Activated naive CD4-positive, alpha-beta T cell treated with anti-CD3 and anti-CD28 coated beads, Interleukin-2, amount 50 U/mL, for 24 hours (primary cell): ENCODE results near the gene HES1.

ENCODE experiments used
- H3K27ac Mint-ChIP-seq: one replicate; pipeline ENCODE4 v1.8.0; 2021; ENCODE audit warnings: mild to moderate bottlenecking, mixed read lengths
- H3K27me3 Mint-ChIP-seq: one replicate; pipeline ENCODE4 v1.8.0; 2021; ENCODE audit warnings: mixed read lengths
- H3K36me3 Mint-ChIP-seq: one replicate; pipeline ENCODE4 v1.8.0; 2021; ENCODE audit warnings: mixed read lengths
- H3K4me1 Mint-ChIP-seq: one replicate; pipeline ENCODE4 v1.8.0; 2021; ENCODE audit warnings: mixed read lengths
- H3K4me3 Mint-ChIP-seq: one replicate; pipeline ENCODE4 v1.8.0; 2021; ENCODE audit warnings: mild to moderate bottlenecking, mixed read lengths
- H3K9me3 Mint-ChIP-seq: one replicate; pipeline ENCODE4 v1.8.0; 2021; ENCODE audit warnings: mixed read lengths

HES1 gene

GRCh38 chr3:194181612-194182529 is 45.9 kb downstream of the HES1 start:
- no peaks in the 10 kb centered on the region for H3K27me3 Mint-ChIP-seq
- H3K27ac Mint-ChIP-seq, result no peak overlapping the region
- no peaks in the 10 kb centered on the region for H3K36me3 Mint-ChIP-seq
- H3K9me3 Mint-ChIP-seq, result no peaks in the 10 kb centered on the region
- no peaks in the 10 kb centered on the region for H3K4me1 Mint-ChIP-seq
- H3K4me3 Mint-ChIP-seq, result no peak overlapping the region

DNA sequence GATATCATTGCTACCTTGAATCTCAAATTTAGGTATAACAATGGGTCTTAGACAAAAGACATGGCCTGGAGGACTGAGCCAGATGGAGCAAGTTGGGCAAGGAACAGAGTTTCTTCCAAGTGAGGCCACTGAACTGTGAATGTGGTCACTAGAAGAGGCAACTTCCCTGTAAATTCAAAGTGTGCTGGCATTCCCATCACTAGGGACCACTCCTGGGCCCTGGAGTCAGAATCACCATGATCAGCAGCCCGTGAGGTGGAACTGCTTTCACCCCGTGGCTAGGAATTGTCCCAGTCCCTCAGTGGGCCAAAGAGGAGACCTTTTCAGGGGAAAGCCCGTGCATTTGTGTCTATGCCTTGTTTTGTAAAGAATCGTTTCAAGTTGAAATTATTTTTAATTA is 47.3 kb downstream of the HES1 start:
- Mint-ChIP-seq H3K9me3 (no peaks in the 10 kb centered on the region), H3K27ac (no peak overlapping the region), H3K4me3 (no peak overlapping the region), H3K4me1 (no peaks in the 10 kb centered on the region), H3K27me3 (no peaks in the 10 kb centered on the region), H3K36me3 (no peaks in the 10 kb centered on the region)

- H3K4me1 Mint-ChIP-seq, result no peaks in the 10 kb centered on the region
- H3K27ac Mint-ChIP-seq, result no peak overlapping the region
- H3K36me3 Mint-ChIP-seq, result no peaks in the 10 kb centered on the region
- no peaks in the 10 kb centered on the region for H3K9me3 Mint-ChIP-seq
- no peak overlapping the region for H3K4me3 Mint-ChIP-seq
- H3K27me3 Mint-ChIP-seq, result no peaks in the 10 kb centered on the region
These were observed 48.4 kb downstream of the HES1 start for GRCh38 chr3:194184265-194184751.

DNA sequence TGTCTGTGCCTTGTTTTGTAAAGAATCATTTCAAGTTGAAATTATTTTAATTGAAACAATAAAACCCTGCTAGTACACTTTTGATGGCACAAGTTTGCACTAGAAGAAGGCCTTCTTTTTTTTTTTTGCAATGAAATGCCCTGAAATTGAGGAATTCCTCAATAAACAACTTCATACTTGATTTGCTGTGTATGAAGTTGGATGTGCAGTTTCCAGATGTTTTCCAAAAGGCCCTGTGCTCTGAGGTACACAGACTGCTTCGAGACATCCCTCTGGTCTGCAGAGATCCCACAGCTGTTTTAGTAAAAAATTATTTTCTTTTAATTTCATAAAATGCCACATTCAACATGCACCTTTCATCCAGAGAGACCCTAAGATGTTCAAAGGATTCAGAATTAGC is 48.9 kb downstream of the HES1 start:
- no peaks in the 10 kb centered on the region for H3K27me3 Mint-ChIP-seq
- H3K36me3 Mint-ChIP-seq, result no peaks in the 10 kb centered on the region
- H3K27ac Mint-ChIP-seq, result no peak overlapping the region
- H3K9me3 Mint-ChIP-seq, result no peaks in the 10 kb centered on the region
- H3K4me3 Mint-ChIP-seq, result no peak overlapping the region
- no peaks in the 10 kb centered on the region for H3K4me1 Mint-ChIP-seq

- Mint-ChIP-seq H3K4me1 (no peaks in the 10 kb centered on the region), H3K9me3 (no peaks in the 10 kb centered on the region), H3K27ac (no peak overlapping the region), H3K36me3 (no peaks in the 10 kb centered on the region), H3K4me3 (no peak overlapping the region), H3K27me3 (no peaks in the 10 kb centered on the region)
These were observed 49.3 kb downstream of the HES1 start for GRCh38 chr3:194185221-194185620.

GRCh38 chr3:194187233-194187944 is 51.4 kb downstream of the HES1 start:
- Mint-ChIP-seq H3K36me3 (no peaks in the 10 kb centered on the region), H3K4me3 (no peak overlapping the region), H3K4me1 (no peaks in the 10 kb centered on the region), H3K27me3 (no peaks in the 10 kb centered on the region), H3K27ac (no peak overlapping the region), H3K9me3 (no peaks in the 10 kb centered on the region)
